NOMO-1 treated with dmso at 0.1 percent for 144 hours (cell line): ENCODE measurements around the gene TMEM94.
"Not testable (repeated sequence)": the region's sequence is repeated elsewhere in the genome, so short reads cannot be mapped to it uniquely, and the experiment has no call there.

ENCODE experiments used
- DNase-seq: peaks from one replicate; lab custom pipeline; 2025; ENCODE audit not compliant: unreplicated experiment; lab: John Stamatoyannopoulos, UW

TMEM94 gene

DNA sequence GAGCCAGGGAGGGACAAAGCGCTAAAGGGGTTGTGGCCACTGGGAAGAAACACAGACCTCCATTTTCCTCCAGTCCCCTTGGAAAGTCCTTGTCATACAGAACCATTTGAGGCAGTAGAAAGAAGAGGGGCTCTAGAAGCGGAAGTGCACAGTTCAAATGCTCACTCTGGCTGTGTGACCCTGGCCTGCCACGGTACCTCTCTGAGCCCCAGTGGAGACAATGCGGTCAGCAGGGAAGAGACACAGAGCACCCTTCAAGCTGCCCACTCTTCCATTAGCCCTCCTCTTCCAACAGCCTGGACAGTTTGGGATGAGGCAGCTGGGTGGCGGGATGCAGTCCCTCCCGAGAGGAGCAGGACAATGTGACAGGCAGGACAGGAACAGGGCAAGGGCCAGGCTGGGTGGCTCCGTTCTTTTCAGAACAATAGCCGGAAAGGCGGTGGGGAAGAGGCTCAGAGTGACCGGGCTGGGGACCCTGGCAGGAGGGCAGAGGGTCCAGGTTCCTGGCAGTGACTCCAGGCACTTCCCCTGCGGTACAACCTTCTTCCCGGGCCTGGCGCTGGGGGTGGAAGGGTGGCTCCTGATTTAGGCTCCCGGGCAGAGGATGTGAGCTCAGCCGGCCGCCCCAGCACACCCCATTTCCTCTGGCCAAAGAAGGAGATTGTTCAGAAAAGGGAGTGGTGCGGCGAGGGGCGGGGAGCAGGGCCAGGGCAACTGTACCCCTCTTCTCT is 53.3 kb downstream of the TMEM94 start:
- no peak for DNase-seq

DNA sequence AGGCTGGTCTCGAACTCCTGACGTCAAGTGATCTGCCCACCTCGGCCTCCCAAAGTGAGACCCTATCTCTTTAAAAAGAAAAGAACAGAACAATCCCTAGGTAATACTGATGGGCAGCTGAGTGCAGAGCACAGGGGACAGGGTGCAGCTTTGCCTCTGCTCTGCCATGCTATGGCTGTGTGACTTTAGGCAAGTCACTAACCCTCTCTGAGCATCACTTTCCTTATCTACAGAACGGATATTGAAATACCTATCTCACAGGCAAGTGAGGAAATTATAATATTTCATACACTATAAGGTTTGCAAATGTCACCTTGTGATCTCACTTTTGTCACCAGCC is 54.8 kb downstream of the TMEM94 start:
- no peak for DNase-seq

DNA sequence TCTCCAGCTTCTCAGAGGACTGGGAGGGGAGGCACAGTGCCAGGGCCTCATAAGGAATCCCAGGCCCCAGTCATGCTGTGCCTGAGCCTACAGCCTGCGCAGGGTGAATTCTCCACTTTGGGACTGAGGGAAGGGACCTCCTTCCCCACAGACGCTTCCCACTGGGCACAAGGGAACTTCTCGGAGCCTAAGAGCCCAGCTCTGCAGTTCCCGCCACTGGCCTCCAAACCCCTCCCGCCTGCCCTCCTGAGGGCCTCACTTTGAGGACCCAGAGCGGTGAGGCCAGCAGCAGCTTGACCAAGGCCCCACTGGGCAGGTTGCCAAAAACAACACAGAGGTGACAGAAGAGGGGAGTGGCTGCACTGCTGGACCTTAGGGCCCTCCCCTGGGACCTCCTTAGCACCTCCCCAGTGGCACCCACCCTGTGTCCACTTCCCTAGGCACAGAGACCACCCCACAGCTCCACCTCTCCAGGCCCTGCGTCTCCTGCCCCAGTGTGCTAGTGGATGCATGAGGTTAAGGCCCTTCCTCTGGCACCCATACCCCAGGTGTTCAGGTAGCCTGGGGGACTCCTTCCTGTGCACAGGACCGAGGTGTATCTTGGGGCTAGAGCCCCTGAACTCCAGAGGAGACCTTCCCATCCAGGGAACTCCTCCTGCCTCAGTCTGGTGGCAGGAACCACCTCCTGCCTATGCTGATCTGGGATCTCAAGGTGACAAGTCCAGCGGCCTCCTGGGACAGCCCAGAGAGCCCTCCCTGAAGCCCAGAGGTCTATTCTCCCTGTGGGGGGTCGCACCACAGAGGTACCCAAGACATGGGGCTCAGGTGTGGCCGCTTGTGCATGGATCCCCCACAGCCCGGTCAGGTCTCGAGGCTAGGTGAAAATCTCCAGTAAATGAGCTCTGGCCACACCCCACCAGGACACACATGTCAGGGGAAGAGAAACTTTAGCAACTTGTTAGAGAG is 55.5 kb downstream of the TMEM94 start:
- DNase-seq: no peak

DNA sequence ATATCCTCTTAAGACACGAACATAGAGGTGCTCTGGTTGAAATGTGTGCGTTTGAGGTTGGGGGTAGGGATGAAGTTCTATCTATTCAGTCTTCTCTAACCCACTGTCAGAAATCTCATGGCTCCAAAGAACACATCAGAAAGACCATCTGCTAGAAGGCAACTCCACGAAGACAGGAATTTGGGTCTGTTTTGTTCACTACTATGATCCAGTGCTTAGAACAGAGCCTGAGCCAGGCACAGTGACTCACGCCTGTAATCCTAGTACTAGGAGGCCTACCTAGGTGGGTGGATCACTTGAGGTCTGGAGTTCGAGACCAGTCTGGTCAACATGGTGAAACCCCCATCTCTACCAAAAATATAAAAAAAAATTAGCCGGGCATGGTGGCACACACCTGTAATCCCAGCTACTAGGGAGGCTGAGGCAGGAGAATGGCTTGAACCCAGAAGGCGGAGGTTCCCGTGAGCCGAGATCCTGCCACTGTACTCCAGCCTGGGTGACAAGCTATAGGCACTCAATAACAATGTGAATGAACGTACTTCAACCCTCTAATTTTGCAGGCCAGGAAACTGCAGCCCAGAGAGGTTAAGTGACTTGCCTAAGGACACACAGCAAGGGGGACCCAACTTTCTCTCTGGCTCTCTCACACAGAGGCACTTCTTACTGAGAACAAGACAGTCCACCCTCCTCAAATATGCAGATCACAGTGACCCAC is 56.6 kb downstream of the TMEM94 start:
- no peak for DNase-seq

DNA sequence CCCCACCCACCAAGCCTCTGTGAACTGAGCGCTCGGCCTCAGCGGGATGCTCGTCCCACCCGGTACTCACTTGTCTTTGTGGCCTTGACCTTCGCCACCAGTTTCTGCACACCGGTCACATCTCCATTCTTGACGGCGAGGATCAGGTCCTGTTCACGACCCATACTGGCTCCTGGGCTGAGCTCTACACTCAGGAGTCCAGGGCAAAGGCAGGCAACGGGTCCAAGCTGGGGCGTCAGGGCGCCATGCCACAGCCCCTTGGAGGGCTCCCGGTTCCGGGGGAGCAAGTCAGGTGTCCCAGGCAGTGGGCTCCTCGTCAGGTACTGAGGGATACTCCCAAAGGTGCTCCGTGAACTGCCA is 57.2 kb downstream of the TMEM94 start:
- no peak for DNase-seq

DNA sequence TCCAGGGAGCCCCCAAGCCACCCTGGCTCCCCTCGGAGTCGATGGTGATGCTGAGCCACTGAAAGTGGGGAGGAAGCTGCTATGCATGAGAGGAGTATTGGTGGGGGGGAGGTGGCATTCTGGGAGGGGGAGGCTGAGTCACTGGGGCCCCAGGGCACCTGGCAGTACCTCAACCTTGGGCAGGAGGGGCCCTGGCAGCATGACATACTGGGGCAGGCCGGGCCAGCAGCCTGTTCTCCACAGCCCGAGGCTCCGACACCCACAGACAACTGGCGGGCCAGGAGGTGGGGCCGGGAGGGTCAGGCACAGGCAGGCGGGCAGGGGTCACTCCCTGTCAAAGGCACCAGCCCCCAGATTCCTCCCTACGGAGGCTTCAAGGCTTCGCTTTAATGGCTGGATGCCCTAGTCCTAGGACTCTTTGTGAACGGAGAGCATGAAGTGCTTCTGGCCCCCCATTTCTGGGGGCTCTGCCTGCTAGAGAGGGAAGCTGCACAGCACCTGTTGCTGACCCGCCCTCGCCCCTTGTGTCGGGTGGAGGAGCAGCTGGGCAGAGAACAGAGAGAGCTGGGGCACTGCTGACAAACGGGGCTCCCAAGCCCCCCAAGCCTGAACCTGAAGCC is 58.0 kb downstream of the TMEM94 start:
- DNase-seq: no peak

DNA sequence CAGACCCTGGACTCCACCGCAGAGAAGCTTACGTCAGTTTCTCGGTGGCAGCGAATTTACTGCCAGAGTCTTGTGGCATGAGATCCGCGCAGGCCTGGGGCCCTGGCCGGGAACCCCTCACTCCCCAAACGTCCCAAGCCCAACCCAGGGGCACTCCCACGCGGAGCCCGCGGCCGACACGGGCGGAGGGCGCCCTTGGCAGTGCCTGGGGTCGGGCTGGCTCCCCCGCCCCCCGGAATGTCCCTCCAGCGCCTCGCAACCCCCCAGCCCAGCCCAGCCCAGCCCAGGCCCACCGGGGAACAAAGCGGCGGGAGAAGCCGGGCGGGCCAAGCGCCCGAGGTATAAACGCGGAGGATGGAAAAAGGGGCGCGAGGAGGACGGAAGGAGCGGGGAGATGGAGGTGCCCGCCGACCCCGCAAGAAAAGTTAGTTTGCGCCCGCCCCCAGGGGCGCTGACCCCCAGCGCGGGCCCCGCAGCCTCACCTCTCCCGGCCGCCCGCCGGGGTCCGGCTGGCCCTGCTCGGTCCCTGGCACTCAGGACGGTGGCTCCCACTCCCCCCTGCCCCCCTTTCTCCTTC is 58.6 kb downstream of the TMEM94 start:
- no peak for DNase-seq

DNA sequence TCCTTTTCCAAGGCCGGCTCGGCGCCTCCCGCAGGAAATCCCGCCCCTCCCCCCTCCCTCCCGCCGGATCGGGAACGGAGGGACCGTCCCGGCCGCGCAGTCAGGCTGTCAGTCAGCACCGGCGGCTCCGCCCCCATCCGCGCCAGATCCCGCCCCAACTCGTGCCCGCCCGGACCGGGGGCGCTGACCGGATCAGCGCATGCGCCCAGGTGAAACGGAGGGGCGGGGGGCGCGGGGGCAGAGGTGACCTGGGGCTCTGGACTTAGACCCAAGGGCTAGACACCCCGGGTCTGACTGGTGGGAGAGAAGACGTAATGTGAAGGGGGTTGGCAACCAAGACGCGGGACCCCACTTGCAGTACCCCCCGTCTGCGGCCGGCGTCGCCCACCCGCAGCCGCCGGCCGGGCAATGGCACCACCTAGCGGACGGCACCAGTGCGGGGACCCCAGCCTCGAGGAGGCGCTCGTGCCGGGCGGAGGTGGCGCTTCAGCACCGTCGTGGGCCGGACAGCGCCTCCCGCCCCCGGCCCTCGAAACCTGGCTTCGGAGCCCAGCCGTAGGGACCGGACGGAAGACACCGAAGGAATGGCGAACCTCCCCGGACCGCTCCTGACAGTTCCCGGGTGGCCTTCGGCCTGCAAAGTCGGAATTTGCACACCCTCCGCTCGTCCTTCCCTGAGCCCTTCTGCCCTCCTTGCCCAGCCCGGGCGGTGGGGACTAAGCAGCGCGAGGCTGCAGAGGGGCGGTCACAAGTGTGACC is 59.2 kb downstream of the TMEM94 start, which contains the start of gene CASKIN2:
CASKIN2 (minus strand) TSS at position 42 of the 759 bp plus-strand sequence. CDS start 1,733 bp downstream, outside the sequence.
- DNase-seq: peak; percentile 66

DNA sequence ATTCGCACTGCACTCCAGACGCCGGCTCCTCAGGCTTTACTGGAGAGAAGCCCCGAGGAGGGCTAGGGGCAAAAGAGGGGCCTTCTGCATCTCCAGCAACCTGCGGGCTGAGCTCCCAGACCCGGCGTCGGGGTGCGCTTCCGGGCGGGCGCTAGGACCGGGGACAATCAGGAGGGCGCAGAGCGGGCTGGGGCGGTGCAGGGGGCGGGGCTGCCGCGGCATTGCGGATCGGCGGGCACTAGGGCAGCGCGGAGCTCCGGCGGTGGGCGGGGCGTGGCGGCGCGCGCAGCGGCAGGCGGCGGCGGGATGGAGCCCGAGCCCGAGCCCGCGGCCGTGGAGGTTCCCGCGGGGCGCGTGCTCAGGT is 59.8 kb downstream of the TMEM94 start, which contains the start of gene TSEN54:
TSEN54 (plus strand) TSS at position 274 of the 364 bp plus-strand sequence; CDS start at position 307, 33 bp downstream.
- DNase-seq: peak; percentile 84

DNA sequence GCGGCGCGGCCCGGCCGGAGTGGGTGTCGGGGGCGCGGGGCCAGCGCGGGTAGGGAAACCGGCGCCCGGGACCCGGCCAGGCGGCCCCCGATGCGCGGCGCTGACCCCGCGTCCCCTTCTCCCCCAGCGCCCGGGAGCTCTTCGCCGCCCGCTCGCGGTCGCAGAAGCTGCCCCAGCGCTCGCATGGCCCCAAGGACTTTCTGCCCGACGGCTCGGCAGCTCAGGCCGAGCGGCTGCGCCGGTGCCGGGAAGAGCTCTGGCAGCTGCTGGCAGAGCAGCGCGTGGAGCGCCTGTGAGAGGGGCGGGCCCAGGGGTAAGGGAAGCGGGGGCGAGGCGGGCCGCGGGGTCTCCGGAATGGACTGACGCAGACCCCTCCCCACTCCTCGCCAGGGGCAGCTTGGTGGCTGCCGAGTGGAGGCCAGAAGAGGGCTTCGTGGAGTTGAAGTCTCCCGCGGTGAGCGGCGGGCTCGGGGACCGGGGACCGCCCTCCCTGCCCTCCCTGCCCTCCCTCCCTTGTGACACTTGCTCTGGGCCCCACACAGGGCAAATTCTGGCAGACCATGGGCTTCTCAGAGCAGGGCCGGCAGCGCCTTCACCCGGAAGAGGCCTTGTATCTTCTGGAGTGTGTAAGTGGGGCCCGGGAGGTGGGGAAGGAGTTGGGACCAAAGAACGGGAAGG is 60.3 kb downstream of the TMEM94 start:
- DNase-seq: no peak

DNA sequence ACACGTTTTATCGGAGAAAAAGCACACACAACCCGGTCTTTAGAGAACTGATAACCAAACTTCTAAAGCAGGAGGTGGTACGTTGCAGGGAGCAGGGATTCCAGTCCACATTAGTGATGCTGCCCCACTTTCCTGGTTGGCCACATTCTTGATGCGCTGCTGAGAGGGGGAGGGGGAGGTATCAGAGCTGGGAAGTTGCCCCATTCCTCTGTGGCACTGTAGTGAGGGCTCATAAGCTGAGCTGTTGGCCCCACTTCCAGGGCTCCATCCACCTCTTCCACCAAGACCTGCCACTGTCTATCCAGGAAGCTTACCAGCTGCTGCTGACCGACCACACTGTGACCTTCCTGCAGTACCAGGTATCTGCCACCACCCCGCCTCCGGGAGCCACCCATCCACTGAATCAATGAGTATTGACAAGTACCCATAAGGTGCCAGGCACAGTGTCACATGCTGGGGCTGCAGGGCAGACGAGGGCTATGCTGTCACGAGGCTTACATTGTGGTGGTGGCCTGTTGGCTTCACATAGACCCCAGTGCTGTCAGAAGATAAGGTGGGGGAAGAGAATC is 60.9 kb downstream of the TMEM94 start:
- no peak for DNase-seq

DNA sequence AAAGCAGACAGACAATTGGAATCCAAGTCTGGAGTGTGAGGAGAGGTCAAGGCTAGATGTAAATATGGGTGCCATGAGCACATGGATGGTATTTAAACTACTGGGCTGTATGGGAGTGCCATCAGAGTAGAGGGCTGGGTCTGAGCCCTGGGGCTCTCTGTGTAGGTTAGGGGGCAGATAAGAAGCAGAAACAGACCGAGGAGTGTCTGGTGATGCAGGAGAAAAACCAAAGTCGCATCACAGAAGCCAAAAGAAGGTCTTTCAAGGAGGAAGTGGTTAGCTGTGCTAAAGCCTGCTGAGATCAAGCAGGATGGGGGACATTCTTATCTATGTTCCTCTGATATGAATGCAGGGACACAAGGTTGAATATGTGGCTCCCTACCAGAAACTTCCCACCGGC is 61.8 kb downstream of the TMEM94 start:
- no peak for DNase-seq

DNA sequence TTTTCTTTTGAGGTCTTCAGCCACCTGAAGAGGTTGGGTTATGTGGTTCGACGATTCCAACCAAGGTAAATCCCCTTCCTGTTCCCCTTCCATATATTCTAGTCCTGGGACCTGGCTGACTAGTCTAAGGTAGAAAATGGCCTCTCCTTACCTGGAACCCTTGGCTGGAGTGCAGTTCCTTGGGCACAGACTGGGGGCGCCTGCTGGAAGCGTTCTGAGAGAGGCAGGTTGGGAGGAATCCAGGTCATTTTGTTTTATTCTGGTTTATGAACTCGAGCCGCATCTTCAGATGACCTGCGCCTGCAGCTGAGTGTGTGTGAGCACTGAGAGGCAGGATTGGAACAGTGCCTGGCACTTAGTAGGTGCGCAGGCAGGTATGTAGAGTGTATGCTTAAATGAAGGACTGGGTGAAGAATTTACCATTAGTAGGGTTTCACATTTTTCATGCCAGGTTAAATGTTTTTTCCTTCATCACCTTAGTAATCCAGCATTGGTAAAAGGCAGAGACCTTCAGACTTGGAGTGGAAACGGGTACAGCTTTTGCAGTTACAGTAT is 62.6 kb downstream of the TMEM94 start:
- no peak for DNase-seq

DNA sequence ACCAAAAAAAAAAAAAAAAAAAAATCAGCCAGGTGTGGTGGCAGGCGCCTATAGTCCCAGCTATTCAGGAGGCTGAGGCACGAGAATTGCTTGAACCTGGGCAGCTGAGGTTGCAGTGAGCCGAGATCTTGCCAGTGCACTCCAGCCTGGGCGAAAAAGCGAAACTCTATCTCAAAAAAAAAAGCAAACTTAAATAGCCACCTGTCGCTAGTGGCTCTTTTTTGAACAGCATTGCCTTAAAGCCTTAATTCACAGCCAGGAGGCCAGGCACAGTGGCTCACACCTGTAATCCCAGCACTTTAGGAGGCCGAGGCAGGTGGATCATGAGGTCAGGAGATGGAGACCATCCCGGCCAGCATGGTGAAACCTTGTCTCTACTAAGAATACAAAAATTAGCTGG is 64.0 kb downstream of the TMEM94 start:
- DNase-seq: not testable (repeated sequence)

DNA sequence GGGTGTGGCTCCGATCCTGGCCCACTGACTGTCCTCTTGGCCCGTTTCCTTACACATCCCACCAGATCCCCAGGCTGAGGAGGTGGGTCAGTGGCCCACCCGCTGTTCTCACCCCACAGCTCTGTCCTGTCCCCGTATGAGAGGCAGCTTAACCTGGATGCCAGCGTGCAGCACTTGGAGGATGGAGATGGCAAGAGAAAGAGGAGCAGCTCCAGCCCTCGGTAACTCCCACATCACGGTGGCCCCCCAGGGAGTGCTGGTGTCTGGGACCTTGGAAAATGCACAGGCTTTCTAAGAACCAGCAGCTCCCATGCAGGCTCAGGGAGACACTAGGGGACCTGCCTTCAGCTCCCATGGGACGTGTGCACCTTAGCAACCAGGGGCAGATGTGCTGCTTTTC is 64.9 kb downstream of the TMEM94 start:
- no peak for DNase-seq

DNA sequence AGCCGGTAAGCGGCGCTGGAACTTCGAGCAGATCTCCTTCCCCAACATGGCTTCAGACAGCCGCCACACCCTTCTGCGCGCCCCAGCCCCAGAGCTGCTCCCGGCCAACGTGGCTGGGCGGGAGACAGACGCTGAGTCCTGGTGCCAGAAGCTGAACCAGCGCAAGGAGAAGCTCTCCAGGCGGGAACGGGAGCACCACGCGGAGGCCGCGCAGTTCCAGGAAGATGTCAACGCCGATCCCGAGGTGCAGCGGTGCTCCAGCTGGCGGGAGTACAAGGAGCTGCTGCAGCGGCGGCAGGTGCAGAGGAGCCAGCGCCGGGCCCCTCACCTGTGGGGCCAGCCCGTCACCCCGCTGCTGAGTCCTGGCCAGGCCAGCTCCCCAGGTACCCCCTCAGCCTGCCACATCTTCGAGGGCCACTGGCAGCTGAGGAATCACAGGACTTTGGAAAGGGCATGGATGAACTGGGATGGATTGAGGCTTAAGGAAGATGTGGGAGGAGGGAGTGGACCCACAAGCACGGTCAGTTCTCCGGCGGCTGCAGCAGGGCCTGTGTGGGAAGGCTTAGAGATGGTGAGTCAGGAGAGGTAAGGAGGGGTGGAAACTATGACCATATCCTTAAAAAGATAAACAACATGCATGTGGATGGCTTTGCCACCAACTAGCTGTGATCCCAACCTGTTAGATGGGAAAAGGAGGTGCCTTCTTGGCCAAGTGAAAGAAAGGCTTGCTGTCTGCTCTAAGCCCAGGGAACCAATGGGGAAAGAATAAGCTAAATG is 65.7 kb downstream of the TMEM94 start:
- no peak for DNase-seq

DNA sequence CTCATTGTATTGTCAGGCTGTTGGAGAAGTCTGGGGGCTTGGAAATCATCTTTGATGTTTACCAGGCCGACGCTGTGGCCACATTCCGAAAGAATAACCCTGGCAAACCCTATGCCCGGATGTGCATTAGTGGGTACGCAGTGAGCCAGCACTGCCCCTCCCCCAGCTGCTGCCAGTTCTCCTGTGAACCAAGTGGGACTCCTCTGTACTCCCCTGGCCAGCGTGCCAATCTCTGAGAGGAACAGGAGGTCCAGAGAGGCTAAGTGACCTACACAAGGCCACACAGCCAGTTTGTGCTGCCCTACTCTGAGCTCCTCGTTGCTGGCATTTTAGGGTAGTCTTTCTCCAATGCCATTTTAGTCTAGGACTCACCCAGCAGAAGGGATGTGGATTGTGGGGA is 67.2 kb downstream of the TMEM94 start:
- DNase-seq: no peak
